Tibial artery (tissue), 4 donors: ENCODE results near the gene TIMP1.

Experiments
- DNase-seq, 2 donors: peaks; one replicate each; pipeline ENCODE4 v3.0.0-alpha.2; 2019
- H3K27ac ChIP-seq, 2 donors: fragments of 200-600 bp; sonication (generic) in 1 of 2; 1 replicate in 1 of 2; 2 replicates in 1 of 2; pipeline ENCODE4 v1.5.1; 2018 to 2019; ENCODE audit warnings: mild to moderate bottlenecking in 1 of 2
- H3K27me3 ChIP-seq, 2 donors: fragments of 200-600 bp; sonication (generic) in 1 of 2; one replicate each; pipeline versions ENCODE4 v1.5.1 to v1.6.0; 2016 to 2019
- H3K36me3 ChIP-seq, 3 donors: fragments of 200-600 bp; sonication (generic) in 2 of 3; one replicate each; pipeline ENCODE4 v1.5.1; 2016 to 2019; ENCODE audit warnings: mild to moderate bottlenecking in 2 of 3
- H3K4me1 ChIP-seq, 4 donors: fragments of 200-600 bp; sonication (generic) in 2 of 4; 1 replicate in 3 of 4; 2 replicates in 1 of 4; pipeline ENCODE4 v1.5.1; 2016 to 2019
- H3K4me3 ChIP-seq, 2 donors: fragments of 200-600 bp; sonication (generic) in 1 of 2; 1 replicate in 1 of 2; 2 replicates in 1 of 2; pipeline ENCODE4 v1.5.1; 2018 to 2019; ENCODE audit warnings: mild to moderate bottlenecking in 2 of 2
- H3K9me3 ChIP-seq, 3 donors: fragments of 200-600 bp; sonication (generic) in 1 of 3; one replicate each; pipeline ENCODE4 v1.5.1; 2016 to 2019
- CTCF ChIP-seq, 2 experiments: fragments of 200-600 bp in 1 of 2; fragments of 450-650 bp in 1 of 2; IDR thresholded peaks; one replicate each; pipeline ENCODE4 v1.5.1; 2017 to 2019; ENCODE audit warnings: antibody characterized with exemption in 2 of 2, mild to moderate bottlenecking in 1 of 2, moderate library complexity in 1 of 2
- intact Hi-C: fragments of 100-400 bp; cut with DNase I; formaldehyde crosslinking; loops from one replicate; pipeline ENCODE4 v1.15.0; 2023; ENCODE audit warnings: low total_unique reads

The TIMP1 gene

GRCh38 chrX:47574547-47575301 lies 7.5 kb upstream of the TIMP1 start:
- H3K27ac ChIP-seq, result peak overlapping the region; percentile 70 to 72

GRCh38 chrX:47576021-47576898 lies 6.0 kb upstream of the TIMP1 start:
- no peaks in the 10 kb centered on the region for H3K27me3 ChIP-seq
- intact Hi-C loops, result no loop called here
- DNase-seq, result no peak

More at GRCh38 chrX:47574547-47575301, 7.5 kb upstream of the TIMP1 start:
- intact Hi-C loops, result no loop called here
- TF ChIP-seq CTCF (IDR thresholded peaks at IDR 0.05), result no peak
- Histone ChIP-seq H3K4me1 (peaks cover 0 to 23% (median 14%) of the 10 kb centered on the region in 4 donors), H3K4me3 (peak overlapping the region; percentile 38 to 44), H3K27me3 (no peaks in the 10 kb centered on the region), H3K9me3 (no peaks in the 10 kb centered on the region), H3K36me3 (peaks cover 4 to 21% (median 10%) of the 10 kb centered on the region in 3 donors)
- no peak for DNase-seq

GRCh38 chrX:47577424-47577823 lies 4.8 kb upstream of the TIMP1 start:
- Histone ChIP-seq H3K9me3 (no peaks in the 10 kb centered on the region), H3K27ac (no peak overlapping the region), H3K36me3 (no peaks in the 10 kb centered on the region), H3K4me3 (no peak overlapping the region), H3K4me1 (peaks cover 0 to 27% (median 14%) of the 10 kb centered on the region in 4 donors), H3K27me3 (no peaks in the 10 kb centered on the region)
- no peak for DNase-seq
- TF ChIP-seq CTCF (IDR thresholded peaks at IDR 0.05), result no peak
- intact Hi-C loops, result no loop called here

More at GRCh38 chrX:47576021-47576898, 6.0 kb upstream of the TIMP1 start:
- no peak for TF ChIP-seq CTCF (IDR thresholded peaks at IDR 0.05)
- Histone ChIP-seq H3K4me3 (no peak overlapping the region), H3K4me1 (peaks cover 0 to 23% (median 14%) of the 10 kb centered on the region in 4 donors), H3K9me3 (no peaks in the 10 kb centered on the region), H3K36me3 (peaks cover 4 to 7% (median 6%) of the 10 kb centered on the region in 3 donors), H3K27ac (no peak overlapping the region)

GRCh38 chrX:47577901-47578300 lies 4.3 kb upstream of the TIMP1 start:
- H3K4me1 ChIP-seq, result peaks cover 0 to 29% (median 14%) of the 10 kb centered on the region in 4 donors
- DNase-seq, result no peak
- no peak overlapping the region for H3K27ac ChIP-seq
- no peaks in the 10 kb centered on the region for H3K27me3 ChIP-seq
- no peak overlapping the region for H3K4me3 ChIP-seq
- no peak for TF ChIP-seq CTCF (IDR thresholded peaks at IDR 0.05)
- intact Hi-C loops, result no loop called here
- no peaks in the 10 kb centered on the region for H3K36me3 ChIP-seq
- no peaks in the 10 kb centered on the region for H3K9me3 ChIP-seq

- intact Hi-C loops, result no loop called here
- DNase-seq, result no peak
- peaks cover 0 to 34% (median 12%) of the 10 kb centered on the region in 4 donors for H3K4me1 ChIP-seq
These were observed 3.5 kb upstream of the TIMP1 start for GRCh38 chrX:47578692-47579091.

More at GRCh38 chrX:47578692-47579091, 3.5 kb upstream of the TIMP1 start:
- Histone ChIP-seq H3K27ac (no peak overlapping the region), H3K36me3 (no peaks in the 10 kb centered on the region), H3K27me3 (no peaks in the 10 kb centered on the region), H3K9me3 (no peaks in the 10 kb centered on the region), H3K4me3 (no peak overlapping the region)
- TF ChIP-seq CTCF (IDR thresholded peaks at IDR 0.05), result no peak
